ENCODE results near the gene ANO9. TPM values are rescaled to one million over a fixed set of nuclear protein-coding genes. Genes with fewer than 3 reads are reported as not detected.
A peak's percentile ranks its signal among the peaks of the same experiment; 100 is the strongest.

The ANO9 gene
- total RNA-seq, 1 experiment from 2014 or later = 85.5 TPM

- Histone ChIP-seq H3K4me1 (peaks cover 22% of the 10 kb centered on the region), H3K27me3 (replicated peaks; ENCODE audit: control insufficient read depth, insufficient read depth, low read length) (no peaks in the 10 kb centered on the region), H3K9me3 (0 out of 2 replicates have a peak, but pooled peaks cover 3% of the 10 kb centered on the region), H3K4me3 (ENCODE audit: low read depth, low read length) (no peak overlapping the region), H3K36me3 (ENCODE audit: control insufficient read depth, insufficient read depth, low read length) (peaks cover 2% of the 10 kb centered on the region)
- Mint-ChIP-seq H3K4me1 (ENCODE audit: low read depth, unreplicated experiment) (peaks cover 8% of the 10 kb centered on the region), H3K4me3 (ENCODE audit: unreplicated experiment) (no peak overlapping the region), H3K36me3 (ENCODE audit: insufficient read depth, unreplicated experiment) (peaks cover 38% of the 10 kb centered on the region), H3K9me3 (ENCODE audit: unreplicated experiment) (no peaks in the 10 kb centered on the region), H3K27me3 (ENCODE audit: insufficient read depth, unreplicated experiment) (no peaks in the 10 kb centered on the region), H3K27ac (ENCODE audit: unreplicated experiment) (no peak overlapping the region)
- POLR2A ChIA-PET = no interaction called here
- no peak for TF ChIP-seq CTCF (IDR thresholded peaks at IDR 0.05; ENCODE audit: insufficient read depth in 1 of 2, low read depth in 1 of 2, low read length in 1 of 2, severe bottlenecking in 1 of 2, unreplicated experiment in 1 of 2)
- no TSS peak for BruUV-seq (replicated peaks)
- intact Hi-C loops (cut with micrococcal nuclease; ENCODE audit: unreplicated experiment) = loop anchor here (10.0 kb wide), 1 partner anchor 48 kb away; the partner anchor contains the start of gene ANO9
- no peak for DNase-seq
- CTCF ChIA-PET = interaction anchor here (0.9 to 1.2 kb wide), 2 partner anchors 52 to 146 kb away, joined by 3 read pairs; no protein-coding TSS in a partner anchor
Observed at GRCh38 chr11:396948-397548, 44.8 kb downstream of the ANO9 start.

- H3K4me1 Mint-ChIP-seq (ENCODE audit: low read depth, unreplicated experiment) = peaks cover 8% of the 10 kb centered on the region
- intact Hi-C loops (cut with micrococcal nuclease; ENCODE audit: unreplicated experiment) = loop anchor here (10.0 kb wide), 1 partner anchor 48 kb away; the partner anchor contains the start of gene ANO9
- TF ChIP-seq CTCF (IDR thresholded peaks at IDR 0.05; ENCODE audit: insufficient read depth in 1 of 2, low read depth in 1 of 2, low read length in 1 of 2, severe bottlenecking in 1 of 2, unreplicated experiment in 1 of 2) = peak in 1 of 2 experiments; percentile 24
- H3K4me3 Mint-ChIP-seq (ENCODE audit: unreplicated experiment) = peak overlapping the region; percentile 86
- Histone ChIP-seq H3K4me3 (ENCODE audit: low read depth, low read length) (no peak overlapping the region), H3K27me3 (replicated peaks; ENCODE audit: control insufficient read depth, insufficient read depth, low read length) (no peaks in the 10 kb centered on the region), H3K36me3 (ENCODE audit: control insufficient read depth, insufficient read depth, low read length) (peaks cover 2% of the 10 kb centered on the region), H3K9me3 (0 out of 2 replicates have a peak, but pooled peaks cover 3% of the 10 kb centered on the region), H3K4me1 (peaks cover 27% of the 10 kb centered on the region)
- DNase-seq = no peak
- no peak overlapping the region for H3K27ac Mint-ChIP-seq (ENCODE audit: unreplicated experiment)
- peaks cover 38% of the 10 kb centered on the region for H3K36me3 Mint-ChIP-seq (ENCODE audit: insufficient read depth, unreplicated experiment)
- no TSS peak for BruUV-seq (replicated peaks)
- H3K9me3 Mint-ChIP-seq (ENCODE audit: unreplicated experiment) = no peaks in the 10 kb centered on the region
- H3K27me3 Mint-ChIP-seq (ENCODE audit: insufficient read depth, unreplicated experiment) = no peaks in the 10 kb centered on the region
- POLR2A ChIA-PET = no interaction called here
- CTCF ChIA-PET = interaction anchor here (0.9 to 1.2 kb wide), 2 partner anchors 52 to 146 kb away, joined by 3 read pairs; no protein-coding TSS in a partner anchor
Observed at GRCh38 chr11:396511-396947, 45.3 kb downstream of the ANO9 start.

DNA sequence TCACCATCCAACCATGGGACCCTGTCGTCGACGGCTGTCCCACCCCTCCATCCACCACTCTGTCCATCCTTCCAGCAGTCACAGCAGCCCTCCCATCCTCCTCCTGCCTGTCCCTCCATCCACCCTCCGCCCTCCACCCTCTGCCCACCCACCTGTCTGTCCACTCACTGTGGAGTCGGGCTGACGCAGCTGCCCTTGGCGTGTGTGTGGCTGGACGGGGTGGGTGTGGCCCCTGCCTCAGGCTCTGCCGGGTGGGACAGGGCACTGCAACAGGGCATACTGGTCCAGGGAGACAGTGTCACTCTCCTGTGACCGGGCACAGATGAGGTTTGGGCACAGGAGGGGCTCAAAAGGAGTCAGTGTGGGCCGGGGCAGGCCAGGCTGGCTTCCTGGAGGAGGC is 45.9 kb downstream of the ANO9 start:
- intact Hi-C loops (cut with micrococcal nuclease; ENCODE audit: unreplicated experiment) = loop anchor here (10.0 kb wide), 1 partner anchor 49 kb away; the partner anchor contains the start of gene ANO9
- H3K36me3 Mint-ChIP-seq (ENCODE audit: insufficient read depth, unreplicated experiment) = peaks cover 38% of the 10 kb centered on the region
- H3K27me3 Mint-ChIP-seq (ENCODE audit: insufficient read depth, unreplicated experiment) = no peaks in the 10 kb centered on the region
- no peak for DNase-seq
- Histone ChIP-seq H3K36me3 (ENCODE audit: control insufficient read depth, insufficient read depth, low read length) (peaks cover 2% of the 10 kb centered on the region), H3K4me3 (ENCODE audit: low read depth, low read length) (peak overlapping the region; percentile 95), H3K27me3 (replicated peaks; ENCODE audit: control insufficient read depth, insufficient read depth, low read length) (no peaks in the 10 kb centered on the region), H3K9me3 (0 out of 2 replicates have a peak, but pooled peaks cover 3% of the 10 kb centered on the region), H3K4me1 (peaks cover 28% of the 10 kb centered on the region)
- BruUV-seq (replicated peaks) = no TSS peak
- peak overlapping the region; percentile 86 for H3K4me3 Mint-ChIP-seq (ENCODE audit: unreplicated experiment)
- no peaks in the 10 kb centered on the region for H3K9me3 Mint-ChIP-seq (ENCODE audit: unreplicated experiment)
- H3K4me1 Mint-ChIP-seq (ENCODE audit: low read depth, unreplicated experiment) = peaks cover 8% of the 10 kb centered on the region
- POLR2A ChIA-PET = no interaction called here
- no peak for TF ChIP-seq CTCF (IDR thresholded peaks at IDR 0.05; ENCODE audit: insufficient read depth in 1 of 2, low read depth in 1 of 2, low read length in 1 of 2, severe bottlenecking in 1 of 2, unreplicated experiment in 1 of 2)
- H3K27ac Mint-ChIP-seq (ENCODE audit: unreplicated experiment) = no peak overlapping the region
- CTCF ChIA-PET = interaction anchor here (0.9 to 1.2 kb wide), 2 partner anchors 53 to 145 kb away, joined by 3 read pairs; no protein-coding TSS in a partner anchor
